B cell (primary cell): ENCODE measurements around the gene TLCD2. TPM values are rescaled to one million over a fixed set of nuclear protein-coding genes. Genes with fewer than 3 reads are reported as not detected.

Experiments
- ATAC-seq: fragments of 200-7000 bp; cut with Tn5 transposase; one replicate; pipeline ENCODE4 v1.10.0; 2021; ENCODE audit warnings: low read depth, mild to moderate bottlenecking, moderate number of reproducible peaks, moderate library complexity
- CTCF ChIA-PET: fragments of 350-600 bp; sonication (Branson Sonifier 250); formaldehyde crosslinking; loops from one replicate; lab custom pipeline; 2021; ENCODE audit warnings: antibody characterized with exemption, inconsistent platforms; lab: Charles Lee
- POLR2A ChIA-PET: fragments of 350-600 bp; sonication (Branson Sonifier 250); formaldehyde crosslinking; loops from one replicate; lab custom pipeline; 2021; ENCODE audit warnings: antibody characterized with exemption; lab: Charles Lee
- DNase-seq: peaks from one replicate; pipeline ENCODE4 v3.0.0; 2013
- H2AFZ ChIP-seq: 2 replicates; pipeline ENCODE4 v1.6.1; 2012; ENCODE audit warnings: mild to moderate bottlenecking, low read depth, low read length; ENCODE audit not compliant: insufficient read depth, poor library complexity, severe bottlenecking
- H3K27ac ChIP-seq, 2 donors: 1 replicate in 1 of 2; 2 replicates in 1 of 2; pipeline ENCODE4 v1.5.1; 2012 to 2013; ENCODE audit warnings: low read length in 2 of 2, mild to moderate bottlenecking in 2 of 2, moderate library complexity in 1 of 2
- H3K27me3 ChIP-seq, 4 experiments: fragments of 200-600 bp in 1 of 4; sonication (generic) in 1 of 4; replicated peaks in 1 of 4; 1 replicate in 2 of 4; 2 replicates in 2 of 4; pipeline versions ENCODE4 v1.6.1 to v1.7.0; 2013 to 2016; ENCODE audit warnings: low read length in 3 of 4, mild to moderate bottlenecking in 2 of 4, mixed read lengths in 1 of 4, moderate library complexity in 1 of 4; ENCODE audit not compliant: insufficient read depth in 4 of 4, control insufficient read depth in 3 of 4; ENCODE audit errors: control extremely low read depth in 1 of 4
- H3K36me3 ChIP-seq, 2 experiments: replicated peaks in 1 of 2; 1 replicate in 1 of 2; 2 replicates in 1 of 2; pipeline versions ENCODE4 v1.6.1 to v1.7.1; 2013; ENCODE audit warnings: low read length in 1 of 2; ENCODE audit not compliant: insufficient read depth in 2 of 2, control insufficient read depth in 1 of 2; ENCODE audit errors: control extremely low read depth in 1 of 2, extremely low read depth in 1 of 2
- H3K4me1 ChIP-seq, 2 donors: fragments of 200-600 bp in 1 of 2; sonication (generic) in 1 of 2; 1 replicate in 1 of 2; 2 replicates in 1 of 2; pipeline versions ENCODE4 v1.5.1 to v1.6.1; 2013 to 2017; ENCODE audit warnings: low read length in 2 of 2; ENCODE audit not compliant: control insufficient read depth in 2 of 2, insufficient read depth in 2 of 2
- H3K4me2 ChIP-seq: replicated peaks from 2 replicates; pipeline ENCODE3; 2012; ENCODE audit warnings: mild to moderate bottlenecking, low read depth, low read length; ENCODE audit not compliant: poor library complexity, severe bottlenecking
- H3K4me3 ChIP-seq, 5 experiments: fragments of 200-600 bp in 1 of 5; sonication (generic) in 1 of 5; 1 replicate in 3 of 5; 2 replicates in 2 of 5; pipeline versions ENCODE4 v1.5.1 to v1.7.0; 2011 to 2016; ENCODE audit warnings: low read length in 4 of 5, mild to moderate bottlenecking in 4 of 5, low read depth in 2 of 5, control low read depth in 1 of 5, moderate library complexity in 1 of 5; ENCODE audit not compliant: insufficient read depth in 1 of 5; ENCODE audit errors: control extremely low read depth in 1 of 5, extremely low read depth in 1 of 5
- H3K79me2 ChIP-seq: fragments of 200-600 bp; sonication (generic); one replicate; pipeline ENCODE4 v1.6.0; 2016; ENCODE audit warnings: low read length; ENCODE audit not compliant: control insufficient read depth, insufficient read depth
- H3K9ac ChIP-seq: fragments of 200-600 bp; sonication (generic); 2 replicates; pipeline ENCODE4 v1.6.1; 2017; ENCODE audit warnings: mild to moderate bottlenecking, low read length, moderate library complexity
- H3K9me3 ChIP-seq, 3 donors: one replicate each; pipeline versions ENCODE4 v1.6.1 to v1.7.1; 2013; ENCODE audit warnings: low read length in 2 of 3; ENCODE audit not compliant: control insufficient read depth in 2 of 3, insufficient read depth in 1 of 3; ENCODE audit errors: control extremely low read depth in 1 of 3
- H4K20me1 ChIP-seq: 2 replicates; pipeline ENCODE4 v1.6.0; 2012; ENCODE audit warnings: mild to moderate bottlenecking, low read length; ENCODE audit not compliant: insufficient read depth, control insufficient read depth, poor library complexity, severe bottlenecking
- H3K27ac Mint-ChIP-seq: one replicate; pipeline ENCODE4 v1.8.0; 2021; ENCODE audit warnings: mixed read lengths
- H3K27me3 Mint-ChIP-seq: one replicate; pipeline ENCODE4 v1.8.0; 2021; ENCODE audit warnings: mixed read lengths
- H3K4me1 Mint-ChIP-seq: one replicate; pipeline ENCODE4 v1.8.0; 2021; ENCODE audit warnings: mixed read lengths
- H3K4me3 Mint-ChIP-seq: one replicate; pipeline ENCODE4 v1.8.0; 2021; ENCODE audit warnings: mixed read lengths
- H3K9me3 Mint-ChIP-seq: one replicate; pipeline ENCODE4 v1.8.0; 2022; ENCODE audit warnings: mixed read lengths; ENCODE audit not compliant: insufficient read depth
- EZH2 ChIP-seq: IDR thresholded peaks from 2 replicates; pipeline ENCODE4 v1.6.1; 2012; ENCODE audit warnings: borderline replicate concordance, low read depth, mild to moderate bottlenecking, moderate library complexity, low read length; ENCODE audit not compliant: insufficient read depth, poor library complexity, severe bottlenecking
- WGBS: methylation state at CpG from one replicate; pipeline ENCODE4 v1.1.5; 2013; ENCODE audit warnings: missing lambda C conversion rate; ENCODE audit not compliant: insufficient coverage; 5-methylcytosine and 5-hydroxymethylcytosine counted together
- intact Hi-C: fragments of 100-400 bp; cut with micrococcal nuclease; formaldehyde crosslinking; loops from one replicate; pipeline ENCODE4 v1.10.0; 2022
- polyA plus RNA-seq: library from polyadenylated mRNA; depleted of rRNA; stranded (reverse); fragments of >200 nt; gene quantifications from 2 replicates; pipeline ENCODE4 v1.2.3, GENCODE V29; 2012
- total RNA-seq, 2 donors: library from RNA; stranded (reverse); fragments of 120-200 nt in 1 of 2; gene quantifications; 1 replicate in 1 of 2; 2 replicates in 1 of 2; pipeline versions ENCODE4 v1.2.3 to v1.2.4, GENCODE V29; 2013 to 2022
- TF ChIP-seq, protein P1 (sequence below): fragments of 200-600 bp; IDR thresholded peaks from one replicate; pipeline ENCODE4 v1.8.0; 2022; ENCODE audit warnings: antibody characterized with exemption, mild to moderate bottlenecking

The TLCD2 gene
- total and polyA plus RNA-seq, 2 donors (not counting 1 experiment from before 2014, with no cell fraction given): 0.03 TPM; not detected in 1

- DNase-seq (no peak), ATAC-seq (no peak)
- Mint-ChIP-seq H3K4me3 (peak overlapping the region; percentile 93), H3K27me3 (peaks cover 34% of the 10 kb centered on the region), H3K27ac (peak overlapping the region; percentile 89), H3K4me1 (peaks cover 31% of the 10 kb centered on the region), H3K9me3 (no peaks in the 10 kb centered on the region)
- peak overlapping the region; percentile 30 to 75 for H3K27ac ChIP-seq
- H3K4me1 ChIP-seq: peaks cover 26 to 35% of the 10 kb centered on the region in 2 donors
- peak overlapping the region; percentile 82 for H2AFZ ChIP-seq
- peak overlapping the region in 4 of 5 experiments; percentile 53 to 78 (median 60) for H3K4me3 ChIP-seq
- peaks cover 0 to 33% (median 10%) of the 10 kb centered on the region in 4 experiments for H3K27me3 ChIP-seq
- H3K4me2 ChIP-seq: peak overlapping the region; percentile 99
- TF ChIP-seq, protein P1, sequence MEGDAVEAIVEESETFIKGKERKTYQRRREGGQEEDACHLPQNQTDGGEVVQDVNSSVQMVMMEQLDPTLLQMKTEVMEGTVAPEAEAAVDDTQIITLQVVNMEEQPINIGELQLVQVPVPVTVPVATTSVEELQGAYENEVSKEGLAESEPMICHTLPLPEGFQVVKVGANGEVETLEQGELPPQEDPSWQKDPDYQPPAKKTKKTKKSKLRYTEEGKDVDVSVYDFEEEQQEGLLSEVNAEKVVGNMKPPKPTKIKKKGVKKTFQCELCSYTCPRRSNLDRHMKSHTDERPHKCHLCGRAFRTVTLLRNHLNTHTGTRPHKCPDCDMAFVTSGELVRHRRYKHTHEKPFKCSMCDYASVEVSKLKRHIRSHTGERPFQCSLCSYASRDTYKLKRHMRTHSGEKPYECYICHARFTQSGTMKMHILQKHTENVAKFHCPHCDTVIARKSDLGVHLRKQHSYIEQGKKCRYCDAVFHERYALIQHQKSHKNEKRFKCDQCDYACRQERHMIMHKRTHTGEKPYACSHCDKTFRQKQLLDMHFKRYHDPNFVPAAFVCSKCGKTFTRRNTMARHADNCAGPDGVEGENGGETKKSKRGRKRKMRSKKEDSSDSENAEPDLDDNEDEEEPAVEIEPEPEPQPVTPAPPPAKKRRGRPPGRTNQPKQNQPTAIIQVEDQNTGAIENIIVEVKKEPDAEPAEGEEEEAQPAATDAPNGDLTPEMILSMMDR: no peak
- TF ChIP-seq EZH2: no peak
- intact Hi-C loops: loop anchor here (1.0 to 2.0 kb wide), 7 partner anchors 31 to 677 kb away; partner anchors contain the start of genes INPP5K, PRPF8, RILP and SMYD4
- H3K9ac ChIP-seq: peak overlapping the region; percentile 80
- no peaks in the 10 kb centered on the region for H3K36me3 ChIP-seq
- ChIA-PET CTCF (interaction anchor here (1.0 to 12.4 kb wide), 9 partner anchors 16 to 152 kb away, joined by 3 to 397 read pairs (median 10); partner anchors contain the start of genes RPA1 and SMYD4), POLR2A (interaction anchor here (0.8 to 3.1 kb wide), 10 partner anchors 17 to 242 kb away, joined by 3 to 25 read pairs (median 4); partner anchors contain the start of genes PRPF8, RPA1 and SMYD4)
- no peaks in the 10 kb centered on the region for H3K9me3 ChIP-seq
- 0% methylated on average over 8 of the region's 23 CpGs for WGBS
- H4K20me1 ChIP-seq: peaks cover 14% of the 10 kb centered on the region
- H3K79me2 ChIP-seq: no peaks in the 10 kb centered on the region
Measured at GRCh38 chr17:1715803-1716075, 5.6 kb upstream of the TLCD2 start.
